Adipocyte (in vitro differentiated cells): ENCODE measurements around the gene GPRIN2.

Experiments
- DNase-seq: peaks from one replicate; pipeline ENCODE4 v3.0.0-alpha.2; 2015; ENCODE audit warnings: low read depth
- H3K27me3 ChIP-seq: replicated peaks from 2 replicates; pipeline ENCODE4 v1.7.0; 2013; ENCODE audit warnings: mild to moderate bottlenecking, low read length, moderate library complexity; ENCODE audit not compliant: control insufficient read depth, insufficient read depth
- H3K36me3 ChIP-seq: 2 replicates; pipeline ENCODE4 v1.7.0; 2013; ENCODE audit warnings: low read length, mild to moderate bottlenecking, moderate library complexity; ENCODE audit not compliant: control insufficient read depth, insufficient read depth, severe bottlenecking
- H3K4me1 ChIP-seq: 2 replicates; pipeline ENCODE4 v1.7.0; 2013; ENCODE audit warnings: mild to moderate bottlenecking, low read length, moderate library complexity; ENCODE audit not compliant: control insufficient read depth, insufficient read depth
- H3K4me3 ChIP-seq: 2 replicates; pipeline ENCODE4 v1.7.0; 2013; ENCODE audit warnings: mild to moderate bottlenecking, low read length, moderate library complexity
- H3K9ac ChIP-seq: 2 replicates; pipeline ENCODE4 v1.7.0; 2013; ENCODE audit warnings: mild to moderate bottlenecking, low read length, moderate library complexity
- H3K9me3 ChIP-seq: 2 replicates; pipeline ENCODE4 v1.7.0; 2013; ENCODE audit warnings: mild to moderate bottlenecking, low read length, moderate library complexity; ENCODE audit not compliant: control insufficient read depth

GPRIN2 gene

DNA sequence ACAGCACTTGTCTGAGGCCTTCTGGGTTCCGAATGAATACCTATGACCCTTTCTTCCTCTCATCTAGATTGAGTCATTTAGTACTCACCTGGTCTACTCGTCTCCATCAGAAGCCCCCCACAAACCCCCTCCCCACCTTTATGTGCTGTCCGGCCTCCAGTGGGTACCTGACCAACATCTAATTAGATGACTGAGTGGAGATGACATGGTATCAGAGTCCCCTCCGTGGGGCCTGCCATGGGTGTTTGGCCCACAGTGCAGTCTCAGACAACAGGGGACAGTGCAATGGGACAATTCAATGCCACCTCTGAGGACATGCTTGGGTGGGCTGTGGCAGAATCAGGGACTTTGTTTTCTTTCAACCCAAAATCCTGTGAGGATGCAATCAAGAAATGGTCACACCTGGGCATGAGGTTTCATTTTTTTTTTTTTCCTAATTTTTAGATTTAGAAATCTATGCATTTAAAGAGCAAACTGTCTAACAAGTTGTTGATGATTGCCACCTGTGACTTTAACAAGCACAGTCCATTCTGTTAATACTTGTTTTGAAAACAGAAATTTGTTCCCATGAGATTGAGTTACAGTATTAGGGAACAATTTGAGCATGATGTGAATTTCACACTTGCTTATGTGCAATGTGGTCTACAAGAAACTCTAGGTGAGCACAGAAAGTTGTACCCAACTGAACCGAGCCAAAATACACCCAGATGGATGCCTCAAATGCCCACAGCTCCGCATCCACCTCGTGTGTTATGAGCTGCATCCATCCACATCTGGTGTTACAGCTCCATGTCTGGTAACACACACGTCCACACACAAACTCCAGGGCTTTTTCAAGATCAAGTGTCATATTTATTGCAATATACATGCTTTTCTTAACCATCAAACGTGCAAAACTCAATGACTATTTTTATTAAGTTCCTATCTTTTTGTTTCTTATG is 27.5 kb downstream of the GPRIN2 start:
- no peaks in the 10 kb centered on the region for H3K9me3 ChIP-seq
- peaks cover 30% of the 10 kb centered on the region for H3K4me1 ChIP-seq
- no peaks in the 10 kb centered on the region for H3K27me3 ChIP-seq
- no peak for DNase-seq
- no peaks in the 10 kb centered on the region for H3K36me3 ChIP-seq
- H3K9ac ChIP-seq, result no peak overlapping the region
- H3K4me3 ChIP-seq, result no peak overlapping the region

DNA sequence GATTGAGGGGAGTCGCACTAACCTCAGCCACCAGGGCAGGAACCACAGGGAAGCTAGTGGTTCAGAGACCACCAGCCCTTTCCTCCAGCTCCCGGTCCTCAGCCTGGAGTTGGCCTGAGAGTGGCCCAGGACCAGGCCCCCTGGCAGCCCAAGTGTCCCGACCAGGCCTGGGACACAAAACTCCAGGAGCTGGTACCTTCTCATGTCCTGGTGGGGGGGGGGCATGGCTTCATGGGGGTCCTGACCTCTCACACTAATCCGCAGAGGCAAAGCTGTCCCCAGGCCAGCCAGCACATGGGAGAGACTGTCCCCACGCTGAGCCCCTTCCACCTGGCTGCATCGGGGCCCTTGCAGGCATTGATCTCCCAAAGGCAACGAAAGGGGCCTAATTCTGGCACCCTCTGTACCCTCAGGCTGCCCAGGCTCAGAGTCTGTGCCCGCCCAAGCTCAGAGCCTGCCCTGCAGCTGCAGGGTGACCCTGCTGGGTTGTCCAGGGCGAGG is 28.2 kb downstream of the GPRIN2 start:
- no peak for DNase-seq
- no peak overlapping the region for H3K9ac ChIP-seq
- no peaks in the 10 kb centered on the region for H3K9me3 ChIP-seq
- H3K4me1 ChIP-seq, result peaks cover 37% of the 10 kb centered on the region
- H3K4me3 ChIP-seq, result no peak overlapping the region
- no peaks in the 10 kb centered on the region for H3K36me3 ChIP-seq
- no peaks in the 10 kb centered on the region for H3K27me3 ChIP-seq

DNA sequence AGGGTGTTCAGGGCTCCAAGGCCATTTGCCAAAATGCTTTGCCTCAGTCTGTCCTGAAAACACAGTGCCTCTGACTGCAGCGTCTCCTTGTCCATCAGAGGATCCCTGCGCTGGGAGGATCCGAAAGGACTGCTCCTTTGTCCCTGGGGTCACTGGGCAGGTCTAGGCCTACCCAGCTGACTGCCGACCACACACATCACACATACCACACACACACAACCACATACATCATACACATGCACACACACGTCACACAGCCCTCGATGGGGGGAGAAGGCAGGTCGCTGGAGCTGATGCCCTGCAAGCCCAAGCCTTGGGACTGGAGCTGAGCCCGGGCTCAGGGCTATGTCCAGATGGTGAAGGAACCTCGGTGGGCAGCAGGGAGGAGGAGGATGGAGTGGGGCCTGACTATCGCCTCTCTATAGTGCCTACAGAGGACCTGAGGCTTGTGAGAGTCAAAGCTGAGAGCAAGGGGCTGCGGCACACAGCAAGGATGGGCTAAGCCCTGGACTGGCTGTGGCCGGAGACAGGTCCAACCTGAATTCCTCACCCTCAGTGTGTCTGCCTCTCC is 29.1 kb downstream of the GPRIN2 start:
- no peak for DNase-seq
- Histone ChIP-seq H3K4me1 (peaks cover 38% of the 10 kb centered on the region), H3K9me3 (no peaks in the 10 kb centered on the region), H3K36me3 (no peaks in the 10 kb centered on the region), H3K27me3 (peaks cover 3% of the 10 kb centered on the region), H3K4me3 (no peak overlapping the region), H3K9ac (no peak overlapping the region)

DNA sequence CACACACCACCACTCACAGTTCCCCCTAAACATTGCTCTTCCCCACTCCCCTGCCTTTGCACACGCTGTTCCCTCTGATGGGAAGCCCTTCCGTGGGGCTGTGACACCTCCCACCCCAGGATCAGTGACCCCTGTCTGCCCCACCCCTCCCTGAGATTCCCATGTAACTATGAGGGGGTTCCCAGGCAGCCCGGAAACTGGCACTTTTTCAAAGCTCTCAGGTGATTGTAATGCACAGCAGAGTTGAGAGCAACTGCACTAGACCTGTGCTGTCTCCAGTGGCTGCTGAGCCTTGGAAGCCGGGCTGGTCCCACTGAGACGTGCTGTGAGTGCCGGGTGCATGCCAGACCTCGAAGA is 29.8 kb downstream of the GPRIN2 start:
- H3K27me3 ChIP-seq, result peaks cover 3% of the 10 kb centered on the region
- no peaks in the 10 kb centered on the region for H3K9me3 ChIP-seq
- H3K9ac ChIP-seq, result no peak overlapping the region
- peaks cover 38% of the 10 kb centered on the region for H3K4me1 ChIP-seq
- H3K4me3 ChIP-seq, result no peak overlapping the region
- no peak for DNase-seq
- H3K36me3 ChIP-seq, result no peaks in the 10 kb centered on the region

DNA sequence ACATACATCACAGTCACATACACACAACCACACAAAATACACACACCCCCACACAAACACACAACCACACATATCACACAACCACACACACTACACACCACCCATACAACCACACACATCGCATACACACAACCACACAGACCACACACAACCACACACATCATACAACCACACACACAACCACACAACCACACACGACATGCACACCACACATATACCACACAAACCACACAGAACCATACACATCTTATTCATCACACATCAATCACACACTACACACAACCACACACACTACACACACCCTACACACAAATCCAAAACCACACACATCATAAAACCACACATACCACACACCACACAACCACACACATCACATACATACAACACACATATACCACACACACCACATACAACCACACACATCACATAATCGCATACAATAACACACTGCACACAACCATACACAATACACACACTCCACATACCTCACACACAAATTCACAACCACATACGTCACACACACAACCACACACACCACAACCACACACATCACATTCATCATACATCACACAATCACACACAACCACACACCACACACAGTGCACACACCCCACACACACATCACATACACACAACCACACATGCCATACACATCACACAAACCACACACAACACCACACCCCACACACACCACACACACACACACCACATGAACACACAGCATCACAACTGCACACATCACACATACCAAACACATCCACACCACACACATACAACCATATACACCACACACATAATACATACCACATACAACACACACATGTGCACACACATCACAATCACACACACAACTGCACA is 30.4 kb downstream of the GPRIN2 start:
- Histone ChIP-seq H3K27me3 (peaks cover 8% of the 10 kb centered on the region), H3K9ac (no peak overlapping the region), H3K36me3 (no peaks in the 10 kb centered on the region), H3K4me1 (peaks cover 38% of the 10 kb centered on the region), H3K9me3 (no peaks in the 10 kb centered on the region), H3K4me3 (no peak overlapping the region)
- DNase-seq, result no peak

DNA sequence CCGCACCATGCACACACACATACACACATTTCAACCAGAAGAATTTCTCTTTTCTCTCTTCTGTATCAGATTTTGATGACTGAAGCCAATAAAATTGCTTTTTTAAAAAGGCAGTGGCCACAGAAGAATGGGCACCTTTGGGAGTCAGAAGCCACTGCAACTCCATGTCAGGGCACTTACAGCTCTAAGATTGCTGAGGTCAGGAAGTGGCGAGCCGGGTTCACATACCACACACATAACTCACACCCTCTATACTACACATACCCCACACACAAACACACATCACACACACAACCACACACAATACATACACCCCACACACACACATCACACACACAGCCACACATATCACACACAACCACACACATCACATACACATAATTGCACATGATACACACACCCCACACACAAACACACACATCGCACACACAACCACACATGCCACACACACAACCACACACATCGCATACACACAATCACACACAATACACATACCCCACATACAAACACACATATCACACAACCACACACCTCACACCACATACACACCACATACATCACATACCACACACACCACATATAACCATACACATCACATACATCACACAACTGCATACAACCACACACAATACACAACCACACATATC is 31.2 kb downstream of the GPRIN2 start:
- peaks cover 8% of the 10 kb centered on the region for H3K27me3 ChIP-seq
- no peaks in the 10 kb centered on the region for H3K9me3 ChIP-seq
- no peaks in the 10 kb centered on the region for H3K36me3 ChIP-seq

DNA sequence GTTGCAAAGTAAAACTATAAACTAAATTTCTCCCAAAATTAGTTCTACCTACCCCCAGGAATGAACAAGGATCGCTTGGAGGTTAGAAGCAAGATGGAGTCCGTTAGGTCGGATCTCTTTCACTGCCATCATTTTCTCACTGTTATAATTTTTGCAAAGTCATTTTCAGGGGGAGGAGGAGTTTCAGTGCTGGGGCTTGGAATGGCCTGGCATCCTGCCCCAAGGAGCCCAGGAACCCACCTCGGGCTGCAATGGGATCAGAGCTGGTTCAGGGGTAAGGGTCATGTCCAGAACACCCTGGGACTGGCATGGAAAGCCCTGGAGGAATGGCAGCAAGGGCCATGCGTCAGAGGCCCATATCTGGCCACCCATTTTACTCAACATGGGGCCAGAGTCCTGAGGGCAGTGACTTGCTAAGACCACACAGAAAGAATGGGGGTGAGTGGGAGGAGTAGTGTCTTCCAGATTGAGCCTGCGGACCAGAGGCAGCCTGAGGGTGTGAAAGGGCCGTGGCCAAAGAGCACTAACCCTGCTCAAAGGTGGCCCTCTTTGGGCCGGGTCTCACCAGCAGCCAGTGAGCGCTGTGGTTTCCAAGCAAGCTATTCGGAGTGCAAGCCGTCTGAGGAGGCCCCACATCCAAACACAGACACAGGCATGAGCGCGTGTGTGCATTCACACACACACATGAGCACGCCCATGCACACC is 31.8 kb downstream of the GPRIN2 start:
- Histone ChIP-seq H3K4me1 (peaks cover 26% of the 10 kb centered on the region), H3K36me3 (no peaks in the 10 kb centered on the region), H3K9ac (peak overlapping the region; percentile 3), H3K27me3 (peaks cover 8% of the 10 kb centered on the region), H3K4me3 (no peak overlapping the region), H3K9me3 (no peaks in the 10 kb centered on the region)
- DNase-seq, result no peak

More for the DNA sequence above, 31.2 kb downstream of the GPRIN2 start:
- peaks cover 32% of the 10 kb centered on the region for H3K4me1 ChIP-seq
- DNase-seq, result no peak
- no peak overlapping the region for H3K4me3 ChIP-seq
- no peak overlapping the region for H3K9ac ChIP-seq

DNA sequence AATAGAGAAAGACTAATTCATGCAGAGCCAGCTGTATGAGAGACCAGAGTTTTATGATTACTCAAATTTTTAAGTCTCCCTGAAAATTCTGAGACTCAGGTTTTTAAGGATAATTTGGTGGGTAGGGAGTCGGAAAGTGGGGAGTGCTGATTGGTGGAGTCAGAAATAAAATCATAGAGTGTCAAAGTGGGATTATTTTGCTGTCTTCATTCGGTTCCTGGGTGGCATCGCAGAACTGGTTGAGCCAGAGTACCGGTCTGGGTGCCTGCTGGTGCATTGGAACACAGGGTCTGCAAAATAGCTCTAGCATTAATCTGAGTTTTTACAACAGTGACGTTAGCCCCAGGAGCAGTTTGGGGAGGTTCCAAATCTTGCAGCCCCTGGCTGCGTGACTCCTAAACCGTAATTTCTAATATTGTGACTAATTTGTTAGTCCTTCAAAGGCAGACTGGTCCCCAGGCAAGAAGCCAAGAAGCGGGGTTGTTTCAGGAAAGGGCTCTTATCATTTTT is 32.4 kb downstream of the GPRIN2 start:
- peaks cover 8% of the 10 kb centered on the region for H3K27me3 ChIP-seq
- H3K4me3 ChIP-seq, result no peak overlapping the region
- peak; percentile 49 for DNase-seq
- H3K36me3 ChIP-seq, result no peaks in the 10 kb centered on the region
- H3K9ac ChIP-seq, result peak overlapping the region; percentile 3
- H3K4me1 ChIP-seq, result peaks cover 22% of the 10 kb centered on the region
- H3K9me3 ChIP-seq, result no peaks in the 10 kb centered on the region

DNA sequence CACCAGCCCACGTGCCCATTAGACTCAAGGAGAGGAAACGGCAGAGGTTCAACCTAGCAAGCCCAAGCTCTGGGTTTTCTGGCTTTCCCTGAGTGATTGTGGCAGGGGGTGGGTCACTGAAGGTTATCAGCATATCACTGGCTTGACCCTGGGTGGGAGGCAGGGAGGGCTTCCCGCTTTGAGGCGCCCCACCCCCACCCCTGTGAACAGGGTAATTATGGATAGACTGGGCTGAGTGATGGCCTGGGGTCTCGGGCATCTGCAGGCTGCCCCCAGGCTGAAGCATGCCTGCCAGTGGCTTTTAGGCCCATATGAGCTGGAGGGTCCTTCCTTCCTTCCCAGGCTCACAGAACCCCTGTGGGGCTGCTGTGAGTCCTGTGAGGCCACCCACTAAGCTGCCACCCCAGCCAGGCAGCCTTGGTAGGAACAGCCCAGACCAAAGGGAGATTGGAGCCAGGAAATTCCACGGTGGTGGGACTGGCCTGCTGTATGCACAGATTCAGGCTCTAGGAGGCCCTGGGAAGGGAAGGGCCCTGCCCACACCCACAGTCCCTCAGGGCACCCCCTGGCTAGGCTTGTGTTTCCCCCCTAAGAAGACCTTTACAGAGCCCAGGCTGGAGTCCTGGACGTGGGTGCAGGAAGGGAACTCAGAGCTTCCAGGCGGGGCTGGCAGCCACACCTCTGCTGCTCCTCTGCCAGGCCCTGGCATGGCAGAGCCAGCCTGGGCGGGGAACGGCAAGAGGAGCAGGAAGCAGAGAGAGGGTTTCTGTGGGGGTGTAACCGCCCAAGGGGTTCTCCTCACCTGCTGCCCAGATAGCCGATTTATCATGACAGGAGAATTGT is 33.1 kb downstream of the GPRIN2 start:
- Histone ChIP-seq H3K9me3 (no peaks in the 10 kb centered on the region), H3K36me3 (no peaks in the 10 kb centered on the region), H3K4me3 (no peak overlapping the region), H3K9ac (no peak overlapping the region), H3K4me1 (peaks cover 22% of the 10 kb centered on the region), H3K27me3 (peaks cover 8% of the 10 kb centered on the region)
- DNase-seq, result no peak
